WERI-Rb-1 (cell line): ENCODE measurements around the gene TRAPPC5.

Source experiments
- DNase-seq: peaks from one replicate; pipeline ENCODE4 v3.0.0-alpha.2; 2020
- H3K27ac ChIP-seq: fragments of 250-450 bp; sonication (Bioruptor Pico); 2 replicates; pipeline ENCODE4 v1.5.1; 2020; ENCODE audit warnings: mild to moderate bottlenecking, moderate library complexity
- H3K27me3 ChIP-seq: fragments of 250-450 bp; sonication (Bioruptor Pico); 2 replicates; pipeline ENCODE4 v1.5.1; 2021; ENCODE audit warnings: mild to moderate bottlenecking, low read depth, moderate library complexity; ENCODE audit not compliant: insufficient read depth, severe bottlenecking
- H3K36me3 ChIP-seq: fragments of 250-450 bp; sonication (Bioruptor Pico); 2 replicates; pipeline ENCODE4 v1.5.1; 2020; ENCODE audit warnings: mild to moderate bottlenecking, moderate library complexity
- H3K4me3 ChIP-seq: 2 replicates; pipeline ENCODE4 v1.5.1; 2011; ENCODE audit warnings: low read depth, mild to moderate bottlenecking, control low read depth, low read length
- H3K9me3 ChIP-seq: fragments of 250-450 bp; sonication (Bioruptor Pico); 2 replicates; pipeline ENCODE4 v1.5.1; 2021; ENCODE audit warnings: mild to moderate bottlenecking, moderate library complexity; ENCODE audit not compliant: severe bottlenecking
- CTCF ChIP-seq: IDR thresholded peaks from 2 replicates; pipeline ENCODE4 v1.5.1; 2011; ENCODE audit warnings: low read depth, mild to moderate bottlenecking, control low read depth, inconsistent platforms, low read length

Gene TRAPPC5

DNA sequence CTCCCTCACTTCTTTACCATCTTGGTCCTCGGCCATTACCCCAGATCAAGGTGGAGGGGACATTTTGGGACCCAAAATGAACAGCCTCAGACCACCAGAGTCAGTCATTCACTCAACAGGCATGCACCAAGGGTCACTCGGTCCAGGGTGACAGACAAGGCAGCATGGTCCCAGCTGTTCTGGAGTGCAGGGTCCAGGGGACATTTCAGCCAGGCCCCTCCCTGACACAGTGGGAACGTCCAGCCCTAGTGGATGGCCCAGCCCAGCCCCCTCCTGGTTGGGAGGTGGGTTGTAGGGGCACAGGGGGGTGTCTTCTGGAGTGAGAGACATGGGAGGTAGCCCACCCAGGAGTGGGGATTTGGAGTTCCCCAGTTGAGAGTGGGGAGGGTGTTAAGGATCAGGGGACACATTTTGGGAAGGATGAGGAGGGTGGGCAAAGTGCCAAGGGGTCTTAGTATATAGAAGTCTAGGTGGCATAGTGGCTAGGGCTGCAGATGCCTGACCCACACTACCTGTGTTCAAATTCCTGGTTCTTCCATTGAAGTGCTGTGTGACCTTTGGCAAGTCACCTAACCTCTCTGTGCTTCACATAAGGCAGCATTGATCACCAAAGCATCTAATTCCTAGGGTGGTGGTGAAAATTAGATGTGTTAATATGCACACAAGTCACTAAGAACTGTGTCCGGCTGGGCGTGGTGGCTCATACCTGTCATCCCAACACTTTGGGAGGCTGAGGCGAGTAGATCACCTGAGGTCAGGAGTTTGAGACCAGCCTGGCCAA, 23.8 kb downstream of the TRAPPC5 start:
- H3K27me3 ChIP-seq: no peaks in the 10 kb centered on the region
- no peaks in the 10 kb centered on the region for H3K36me3 ChIP-seq
- no peak for TF ChIP-seq CTCF
- H3K9me3 ChIP-seq: no peaks in the 10 kb centered on the region
- H3K4me3 ChIP-seq: no peak overlapping the region
- H3K27ac ChIP-seq: no peak overlapping the region
- DNase-seq: no peak

- TF ChIP-seq CTCF: no peak
- Histone ChIP-seq H3K36me3 (no peaks in the 10 kb centered on the region), H3K9me3 (no peaks in the 10 kb centered on the region), H3K27ac (no peak overlapping the region), H3K4me3 (no peak overlapping the region), H3K27me3 (no peaks in the 10 kb centered on the region)
- no peak for DNase-seq
These were observed 25.0 kb downstream of the TRAPPC5 start for GRCh38 chr19:7705387-7706187.

DNA sequence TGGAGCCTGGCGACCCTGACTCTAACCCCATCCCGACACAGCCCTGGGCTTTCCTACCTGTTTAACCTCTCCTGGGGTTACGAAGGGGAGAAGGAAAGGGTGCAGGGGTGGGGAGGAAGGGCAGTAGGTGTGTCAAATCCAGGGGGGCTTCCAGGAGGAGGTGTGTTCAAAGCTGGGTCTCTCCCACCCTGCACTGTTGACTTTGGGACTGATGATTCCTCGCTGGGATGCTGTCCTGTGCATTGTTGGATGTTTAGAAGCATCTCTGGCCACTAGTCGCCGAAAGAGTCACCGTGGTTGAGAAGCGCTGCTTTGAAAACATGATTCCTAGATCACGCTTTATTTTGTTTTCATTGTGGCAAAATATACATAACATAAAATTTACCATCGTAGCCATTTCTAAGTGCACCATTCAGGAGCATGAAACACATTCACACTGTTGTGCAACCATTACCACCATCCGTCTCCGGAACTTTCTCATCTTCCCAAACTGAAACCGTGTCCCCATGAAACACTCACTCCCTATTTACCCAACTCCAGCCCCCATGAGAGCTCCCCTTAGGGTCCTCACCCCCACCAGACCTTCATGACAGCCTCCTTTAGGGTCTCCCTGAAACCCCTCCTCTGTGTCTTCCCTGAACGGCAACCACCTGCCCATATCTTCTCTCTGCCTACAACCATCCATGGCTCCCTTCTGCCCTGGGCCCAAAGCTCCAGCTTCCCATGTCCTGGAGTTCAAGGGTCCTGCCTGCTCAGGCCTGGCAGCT, 25.7 kb downstream of the TRAPPC5 start:
- Histone ChIP-seq H3K9me3 (no peaks in the 10 kb centered on the region), H3K4me3 (no peak overlapping the region), H3K27me3 (no peaks in the 10 kb centered on the region), H3K36me3 (no peaks in the 10 kb centered on the region), H3K27ac (no peak overlapping the region)
- no peak for DNase-seq
- TF ChIP-seq CTCF: no peak

- no peaks in the 10 kb centered on the region for H3K9me3 ChIP-seq
- no peak for DNase-seq
- H3K4me3 ChIP-seq: no peak overlapping the region
- H3K36me3 ChIP-seq: no peaks in the 10 kb centered on the region
- no peak overlapping the region for H3K27ac ChIP-seq
- no peaks in the 10 kb centered on the region for H3K27me3 ChIP-seq
- TF ChIP-seq CTCF: no peak
These were observed 26.4 kb downstream of the TRAPPC5 start for GRCh38 chr19:7706955-7707456.

DNA sequence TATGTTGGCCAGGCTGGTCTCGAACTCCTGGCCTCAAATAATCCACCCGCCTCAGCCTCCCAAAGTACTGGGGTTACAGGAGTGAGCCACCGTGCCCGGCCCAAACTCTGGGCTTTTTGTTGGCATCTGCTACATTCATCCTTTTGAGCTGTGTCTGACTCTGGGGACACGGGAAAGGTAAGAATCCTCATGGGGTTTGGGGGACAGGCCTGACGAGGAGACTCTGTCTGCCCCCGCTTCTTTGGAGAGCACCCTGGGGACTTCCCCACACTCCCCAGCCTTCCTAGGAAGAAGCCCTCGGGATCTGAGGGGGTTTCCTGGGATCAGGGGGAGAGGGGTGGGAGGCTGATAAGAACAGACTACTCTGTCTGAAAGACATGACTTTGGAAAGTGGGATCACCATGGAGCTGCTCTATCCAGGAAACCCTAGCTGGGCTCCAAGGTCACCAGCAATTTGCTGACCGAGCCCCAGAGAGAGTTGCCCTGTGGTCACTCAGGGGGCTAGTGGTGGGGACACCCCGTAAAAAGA, 29.4 kb downstream of the TRAPPC5 start:
- Histone ChIP-seq H3K27me3 (no peaks in the 10 kb centered on the region), H3K4me3 (no peak overlapping the region), H3K9me3 (no peaks in the 10 kb centered on the region), H3K36me3 (no peaks in the 10 kb centered on the region), H3K27ac (no peak overlapping the region)
- no peak for TF ChIP-seq CTCF
- no peak for DNase-seq
